Activated CD8-positive, alpha-beta memory T cell treated with anti-CD3 and anti-CD28 coated beads, Interleukin-2, amount 10 ng/mL, durations not matched to agents 7 days and 5 days (primary cell): Measurements from ENCODE around the gene GPR35. TPM values are rescaled to one million over a fixed set of nuclear protein-coding genes. Genes with fewer than 3 reads are reported as not detected.

Experiments
- ATAC-seq: fragments of 150-1000 bp; cut with Tn5 transposase; one replicate; pipeline ENCODE4 v1.10.0; 2021; ENCODE audit warnings: moderate library complexity
- CTCF ChIA-PET: fragments of 350-600 bp; sonication (Branson Sonifier 250); formaldehyde crosslinking; loops from one replicate; lab custom pipeline; 2021; ENCODE audit warnings: antibody characterized with exemption; lab: Charles Lee
- DNase-seq: peaks from one replicate; pipeline ENCODE4 v3.0.0-alpha.2; 2020
- H3K27ac Mint-ChIP-seq: one replicate; pipeline ENCODE4 v1.8.0; 2021; ENCODE audit warnings: mild to moderate bottlenecking, mixed read lengths
- H3K27me3 Mint-ChIP-seq: one replicate; pipeline ENCODE4 v1.8.0; 2021; ENCODE audit warnings: mixed read lengths
- H3K36me3 Mint-ChIP-seq: one replicate; pipeline ENCODE4 v1.8.0; 2021; ENCODE audit warnings: mild to moderate bottlenecking, mixed read lengths
- H3K4me1 Mint-ChIP-seq: one replicate; pipeline ENCODE4 v1.8.0; 2021; ENCODE audit warnings: mixed read lengths
- H3K4me3 Mint-ChIP-seq: one replicate; pipeline ENCODE4 v1.8.0; 2021; ENCODE audit warnings: mild to moderate bottlenecking, moderate library complexity, mixed read lengths
- H3K9me3 Mint-ChIP-seq: one replicate; pipeline ENCODE4 v1.8.0; 2022; ENCODE audit warnings: low read depth, mixed read lengths
- total RNA-seq, 2 experiments: library from RNA; stranded (reverse); gene quantifications; one replicate each; pipeline ENCODE4 v1.2.3, GENCODE V29; 2021

The GPR35 gene
- total RNA-seq, 2 experiments from 2014 or later: 14.4 to 35.4 TPM

DNA sequence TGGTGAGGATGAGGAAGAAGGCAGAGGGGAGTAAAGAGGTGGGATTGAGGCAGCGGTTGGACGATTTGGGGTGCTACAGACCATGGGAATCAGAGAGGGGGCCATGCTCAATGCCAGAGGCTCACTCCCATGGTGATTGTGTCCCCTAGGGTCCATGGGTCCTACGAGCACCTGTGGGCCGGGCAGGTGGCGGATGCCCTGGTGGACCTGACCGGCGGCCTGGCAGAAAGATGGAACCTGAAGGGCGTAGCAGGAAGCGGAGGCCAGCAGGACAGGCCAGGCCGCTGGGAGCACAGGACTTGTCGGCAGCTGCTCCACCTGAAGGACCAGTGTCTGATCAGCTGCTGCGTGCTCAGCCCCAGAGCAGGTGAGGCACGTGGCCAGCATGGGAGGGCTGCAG lies 33.5 kb upstream of the GPR35 start:
- Mint-ChIP-seq H3K36me3 (peaks cover 4% of the 10 kb centered on the region), H3K9me3 (no peaks in the 10 kb centered on the region), H3K27me3 (no peaks in the 10 kb centered on the region), H3K27ac (peak overlapping the region; percentile 13), H3K4me1 (peaks cover 25% of the 10 kb centered on the region), H3K4me3 (no peak overlapping the region)
- no peak for ATAC-seq
- no peak for DNase-seq
- CTCF ChIA-PET: interaction anchor here (1.2 kb wide), 1 partner anchor 78 kb away, joined by 3 read pairs; no protein-coding TSS in a partner anchor

DNA sequence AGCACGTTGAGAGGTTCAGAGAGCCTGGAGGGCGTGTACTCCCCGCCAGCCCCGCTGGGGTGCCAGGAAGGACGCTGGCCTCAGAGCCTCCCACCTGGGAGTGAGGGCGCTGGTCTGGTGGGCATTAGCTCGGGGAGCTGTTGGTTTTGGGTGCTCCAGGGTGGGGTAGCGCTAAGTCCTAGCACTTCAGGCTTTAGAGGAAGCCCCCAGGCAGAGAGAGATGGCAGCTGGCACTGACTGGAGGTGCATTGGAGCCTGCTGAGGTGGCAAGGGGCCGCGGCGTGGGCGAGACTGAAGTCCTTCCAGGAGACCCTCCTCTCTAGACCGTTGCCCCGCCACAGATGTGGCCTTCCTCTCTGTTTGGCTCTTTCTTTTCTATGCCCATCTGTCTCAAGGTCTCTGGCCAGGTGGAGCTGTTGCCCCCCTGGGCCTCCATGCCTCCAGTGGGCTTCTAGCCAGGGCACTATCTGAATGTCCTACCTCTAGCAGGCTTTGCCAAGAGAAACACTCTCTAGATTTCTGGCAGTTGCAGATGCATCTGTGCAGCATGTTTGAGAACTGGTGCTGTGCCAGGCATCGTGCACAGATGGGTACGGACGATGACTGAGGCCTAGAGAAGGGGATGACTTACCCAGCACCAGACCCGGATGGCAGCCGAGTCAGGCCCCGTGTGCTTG lies 32.1 kb upstream of the GPR35 start:
- CTCF ChIA-PET: interaction anchor here (0.9 to 1.5 kb wide), 3 partner anchors 8 to 79 kb away, joined by 3 to 6 read pairs (median 4); no protein-coding TSS in a partner anchor
- H3K9me3 Mint-ChIP-seq: no peaks in the 10 kb centered on the region
- peaks cover 4% of the 10 kb centered on the region for H3K36me3 Mint-ChIP-seq
- H3K27me3 Mint-ChIP-seq: no peaks in the 10 kb centered on the region
- no peak overlapping the region for H3K27ac Mint-ChIP-seq
- H3K4me1 Mint-ChIP-seq: peaks cover 16% of the 10 kb centered on the region
- H3K4me3 Mint-ChIP-seq: no peak overlapping the region
- ATAC-seq (no peak), DNase-seq (no peak)

- no peaks in the 10 kb centered on the region for H3K9me3 Mint-ChIP-seq
- CTCF ChIA-PET: interaction anchor here (0.7 to 1.9 kb wide), 5 partner anchors 9 to 80 kb away, joined by 3 to 6 read pairs (median 4); no protein-coding TSS in a partner anchor
- H3K4me3 Mint-ChIP-seq: no peak overlapping the region
- DNase-seq (no peak), ATAC-seq (no peak)
- no peak overlapping the region for H3K27ac Mint-ChIP-seq
- H3K4me1 Mint-ChIP-seq: peaks cover 8% of the 10 kb centered on the region
- H3K27me3 Mint-ChIP-seq: no peaks in the 10 kb centered on the region
- H3K36me3 Mint-ChIP-seq: peaks cover 4% of the 10 kb centered on the region
Observed at GRCh38 chr2:240593703-240594451, 31.4 kb upstream of the GPR35 start.

DNA sequence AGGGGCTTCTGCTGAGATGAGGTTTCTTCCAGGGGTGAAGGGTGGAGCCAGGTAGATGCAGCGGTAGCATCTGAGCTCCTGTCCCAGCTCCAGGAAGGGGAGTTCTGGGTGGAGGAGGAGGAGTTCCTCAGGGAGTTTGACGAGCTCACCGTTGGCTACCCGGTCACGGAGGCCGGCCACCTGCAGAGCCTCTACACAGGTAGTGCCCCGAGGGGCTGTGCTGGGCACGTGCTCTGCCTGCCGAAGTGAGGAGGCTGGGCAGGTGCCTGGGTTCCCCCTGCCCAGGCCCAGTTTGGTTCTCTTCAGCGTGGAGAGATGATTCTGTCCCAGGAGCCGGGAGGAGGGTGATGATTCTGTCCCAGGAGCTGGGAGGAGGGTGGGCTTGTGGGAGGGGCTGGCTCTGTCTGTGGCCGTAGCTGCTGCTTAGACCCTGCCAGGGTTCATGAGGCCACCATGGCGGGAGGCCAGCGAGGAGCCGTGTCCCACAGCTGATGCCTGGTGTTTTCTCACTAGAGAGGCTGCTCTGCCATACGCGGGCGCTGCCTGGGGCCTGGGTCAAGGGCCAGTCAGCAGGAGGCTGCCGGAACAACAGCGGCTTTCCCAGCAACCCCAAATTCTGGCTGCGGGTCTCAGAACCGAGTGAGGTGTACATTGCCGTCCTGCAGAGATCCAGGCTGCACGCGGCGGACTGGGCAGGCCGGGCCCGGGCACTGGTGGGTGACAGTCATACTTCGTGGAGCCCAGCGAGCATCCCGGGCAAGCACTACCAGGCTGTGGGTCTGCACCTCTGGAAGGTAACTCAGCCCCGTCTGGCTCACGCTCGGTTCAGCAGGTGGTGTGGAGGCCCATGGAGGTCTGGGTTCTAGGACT lies 30.5 kb upstream of the GPR35 start:
- Mint-ChIP-seq H3K9me3 (no peaks in the 10 kb centered on the region), H3K27me3 (no peaks in the 10 kb centered on the region), H3K4me1 (peaks cover 5% of the 10 kb centered on the region), H3K27ac (no peak overlapping the region), H3K4me3 (no peak overlapping the region), H3K36me3 (peaks cover 2% of the 10 kb centered on the region)
- ATAC-seq (no peak), DNase-seq (no peak)
- CTCF ChIA-PET: interaction anchor here (0.7 to 1.9 kb wide), 5 partner anchors 10 to 81 kb away, joined by 3 to 6 read pairs (median 3); partner anchors contain the start of gene GPR35

GRCh38 chr2:240595381-240596079 lies 29.8 kb upstream of the GPR35 start:
- ATAC-seq: peak; percentile 77
- Mint-ChIP-seq H3K27me3 (no peaks in the 10 kb centered on the region), H3K27ac (peak overlapping the region; percentile 60), H3K4me1 (peaks cover 5% of the 10 kb centered on the region), H3K36me3 (peaks cover 2% of the 10 kb centered on the region), H3K9me3 (no peaks in the 10 kb centered on the region), H3K4me3 (no peak overlapping the region)
- CTCF ChIA-PET: interaction anchor here (0.9 to 1.9 kb wide), 4 partner anchors 16 to 108 kb away, joined by 3 to 5 read pairs (median 4); partner anchors contain the start of gene GPR35
- DNase-seq: peak; percentile 78

DNA sequence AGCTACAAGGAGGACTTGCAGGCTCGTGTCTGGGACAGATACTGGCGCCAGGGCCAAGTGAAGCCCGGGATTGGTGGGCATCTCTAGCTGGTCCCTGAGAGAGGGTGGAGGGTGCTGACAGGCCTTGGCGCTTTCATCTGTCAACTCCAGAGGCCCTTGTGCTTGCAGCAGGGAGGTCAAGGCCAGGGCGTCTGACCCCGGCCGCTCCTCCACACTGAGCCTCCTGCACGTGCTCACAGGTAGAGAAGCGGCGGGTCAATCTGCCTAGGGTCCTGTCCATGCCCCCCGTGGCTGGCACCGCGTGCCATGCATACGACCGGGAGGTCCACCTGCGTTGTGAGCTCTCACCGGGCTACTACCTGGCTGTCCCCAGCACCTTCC lies 29.2 kb upstream of the GPR35 start:
- CTCF ChIA-PET: interaction anchor here (0.9 to 1.4 kb wide), 5 partner anchors 10 to 108 kb away, joined by 3 to 4 read pairs (median 3); partner anchors contain the start of gene GPR35
- Mint-ChIP-seq H3K4me1 (peaks cover 5% of the 10 kb centered on the region), H3K27ac (peak overlapping the region; percentile 60), H3K9me3 (no peaks in the 10 kb centered on the region), H3K36me3 (peaks cover 2% of the 10 kb centered on the region), H3K4me3 (no peak overlapping the region), H3K27me3 (no peaks in the 10 kb centered on the region)
- DNase-seq (no peak), ATAC-seq (no peak)

DNA sequence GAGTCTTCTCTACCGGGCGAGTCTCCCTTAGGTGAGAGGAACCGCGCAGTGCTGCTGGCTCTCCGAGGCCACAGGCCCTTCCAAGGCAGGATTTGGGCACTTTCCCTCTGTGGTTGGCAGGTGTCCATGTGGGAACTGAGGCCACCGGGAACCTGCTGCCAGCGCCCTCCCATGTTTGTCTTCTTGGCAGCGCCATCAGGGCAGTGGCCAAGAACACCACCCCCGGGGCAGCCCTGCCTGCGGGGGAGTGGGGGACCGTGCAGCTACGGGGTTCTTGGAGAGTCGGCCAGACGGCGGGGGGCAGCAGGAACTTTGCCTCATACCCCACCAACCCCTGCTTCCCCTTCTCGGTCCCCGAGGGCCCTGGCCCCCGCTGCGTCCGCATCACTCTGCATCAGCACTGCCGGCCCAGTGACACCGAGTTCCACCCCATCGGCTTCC lies 28.8 kb upstream of the GPR35 start:
- peaks cover 2% of the 10 kb centered on the region for H3K36me3 Mint-ChIP-seq
- DNase-seq: no peak
- CTCF ChIA-PET: interaction anchor here (0.9 to 1.4 kb wide), 5 partner anchors 9 to 107 kb away, joined by 3 to 4 read pairs (median 3); partner anchors contain the start of gene GPR35
- H3K4me3 Mint-ChIP-seq: no peak overlapping the region
- no peaks in the 10 kb centered on the region for H3K27me3 Mint-ChIP-seq
- H3K4me1 Mint-ChIP-seq: peaks cover 5% of the 10 kb centered on the region
- no peak overlapping the region for H3K27ac Mint-ChIP-seq
- no peak for ATAC-seq
- H3K9me3 Mint-ChIP-seq: no peaks in the 10 kb centered on the region

GRCh38 chr2:240597054-240597418 lies 28.2 kb upstream of the GPR35 start:
- no peak for ATAC-seq
- H3K36me3 Mint-ChIP-seq: peaks cover 2% of the 10 kb centered on the region
- H3K9me3 Mint-ChIP-seq: no peaks in the 10 kb centered on the region
- no peak overlapping the region for H3K27ac Mint-ChIP-seq
- no peak overlapping the region for H3K4me3 Mint-ChIP-seq
- H3K4me1 Mint-ChIP-seq: peaks cover 5% of the 10 kb centered on the region
- CTCF ChIA-PET: interaction anchor here (1.3 to 1.4 kb wide), 2 partner anchors 9 to 15 kb away, joined by 3 read pairs; no protein-coding TSS in a partner anchor
- no peak for DNase-seq
- H3K27me3 Mint-ChIP-seq: no peaks in the 10 kb centered on the region

DNA sequence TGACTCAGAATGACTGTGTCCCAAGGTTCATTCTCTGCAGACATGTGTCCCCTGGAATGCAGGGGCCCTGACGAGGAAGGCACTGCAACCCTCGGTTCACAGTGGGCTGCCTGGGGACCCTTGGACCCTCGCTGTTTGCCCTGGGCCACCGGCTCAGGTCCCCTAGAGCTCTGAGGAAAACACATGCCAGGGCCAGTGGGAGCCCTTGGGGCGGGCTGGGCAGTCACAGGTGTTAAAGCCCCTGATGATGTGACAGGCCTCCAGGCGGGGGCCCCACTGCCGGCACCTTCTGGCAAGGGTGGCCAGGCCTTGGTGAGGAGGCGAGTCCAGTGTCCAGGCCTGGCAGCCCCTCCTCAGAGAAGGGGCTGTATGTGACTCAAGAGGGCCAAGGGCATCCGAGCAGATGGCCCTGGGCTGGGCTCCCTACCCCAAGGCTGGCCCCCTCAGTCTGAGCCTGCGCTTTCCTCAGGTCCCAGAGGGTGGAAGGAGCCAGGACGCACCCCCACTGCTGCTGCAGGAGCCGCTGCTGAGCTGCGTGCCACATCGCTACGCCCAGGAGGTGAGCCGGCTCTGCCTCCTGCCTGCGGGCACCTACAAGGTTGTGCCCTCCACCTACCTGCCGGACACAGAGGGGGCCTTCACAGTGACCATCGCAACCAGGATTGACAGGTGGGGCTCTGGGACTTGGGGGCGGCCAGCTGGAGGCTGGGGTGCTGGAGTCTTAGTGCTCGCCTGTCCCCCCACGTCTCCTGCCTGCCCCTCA lies 27.7 kb upstream of the GPR35 start:
- Mint-ChIP-seq H3K36me3 (peaks cover under 1% of the 10 kb centered on the region), H3K27ac (no peak overlapping the region), H3K4me3 (no peak overlapping the region), H3K27me3 (no peaks in the 10 kb centered on the region), H3K9me3 (no peaks in the 10 kb centered on the region), H3K4me1 (peaks cover 5% of the 10 kb centered on the region)
- ATAC-seq: no peak
- CTCF ChIA-PET: interaction anchor here (1.3 to 1.4 kb wide), 2 partner anchors 8 to 14 kb away, joined by 3 read pairs; no protein-coding TSS in a partner anchor
- no peak for DNase-seq

DNA sequence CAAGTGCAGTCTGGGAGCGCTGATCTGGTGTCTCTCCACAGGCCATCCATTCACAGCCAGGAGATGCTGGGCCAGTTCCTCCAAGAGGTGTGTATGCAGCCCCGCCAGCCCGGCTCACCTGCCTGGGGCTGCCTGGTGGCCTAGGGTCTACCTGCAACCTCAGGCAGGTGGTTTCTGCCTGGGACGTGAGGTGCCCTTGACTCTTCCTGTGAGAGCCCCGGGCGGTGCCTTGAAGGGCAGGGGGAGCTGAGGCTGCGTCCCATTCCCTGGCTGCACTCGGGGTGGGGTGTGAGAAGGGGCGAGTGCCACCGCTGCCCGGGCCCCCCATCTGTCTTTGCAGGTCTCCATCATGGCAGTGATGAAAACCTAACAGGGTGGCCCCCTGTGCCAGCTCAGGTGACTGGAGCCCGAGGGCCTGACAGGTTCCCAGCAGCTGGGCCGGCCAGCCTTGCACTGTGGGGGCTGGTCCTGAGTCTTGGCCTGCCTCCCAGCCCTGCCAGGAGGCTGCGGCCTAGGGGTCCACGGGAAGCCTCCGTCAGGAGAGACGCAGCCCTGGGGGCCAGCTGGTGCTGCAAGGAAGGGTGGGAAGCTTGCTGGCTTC lies 26.9 kb upstream of the GPR35 start:
- no peaks in the 10 kb centered on the region for H3K9me3 Mint-ChIP-seq
- ATAC-seq: no peak
- no peaks in the 10 kb centered on the region for H3K36me3 Mint-ChIP-seq
- DNase-seq: no peak
- H3K4me1 Mint-ChIP-seq: peaks cover 5% of the 10 kb centered on the region
- CTCF ChIA-PET: interaction anchor here (1.1 to 1.3 kb wide), 2 partner anchors 11 to 12 kb away, joined by 3 to 4 read pairs; partner anchors contain the start of gene CAPN10
- H3K4me3 Mint-ChIP-seq: no peak overlapping the region
- no peak overlapping the region for H3K27ac Mint-ChIP-seq
- H3K27me3 Mint-ChIP-seq: no peaks in the 10 kb centered on the region

DNA sequence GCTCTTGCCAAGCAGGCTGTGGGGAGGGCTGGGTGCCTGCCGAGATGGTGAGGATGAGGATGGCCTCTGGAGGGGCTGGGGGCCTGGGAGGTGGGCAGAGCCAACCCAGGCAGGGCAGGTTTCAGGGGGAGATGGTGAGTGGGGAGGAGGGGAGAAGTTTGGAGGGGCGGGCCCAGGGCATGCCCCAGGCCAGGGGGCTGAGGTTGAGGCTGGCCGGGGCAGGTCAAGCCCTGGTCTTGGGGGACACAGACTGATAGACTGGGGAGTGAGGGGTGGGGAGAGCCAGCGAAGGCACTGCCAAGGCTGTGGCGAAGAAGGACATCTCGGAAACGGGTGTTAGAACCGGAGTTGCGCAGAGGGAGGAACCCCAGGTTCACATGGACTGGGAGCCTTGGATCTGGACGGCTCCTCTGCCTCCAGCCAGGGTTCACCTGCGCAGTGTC lies 26.1 kb upstream of the GPR35 start:
- no peaks in the 10 kb centered on the region for H3K36me3 Mint-ChIP-seq
- CTCF ChIA-PET: interaction anchor here (1.1 to 1.3 kb wide), 2 partner anchors 10 to 13 kb away, joined by 3 to 4 read pairs; partner anchors contain the start of gene CAPN10

More for the DNA sequence above, 26.1 kb upstream of the GPR35 start:
- ATAC-seq (no peak), DNase-seq (no peak)
- Mint-ChIP-seq H3K9me3 (no peaks in the 10 kb centered on the region), H3K27ac (peak overlapping the region; percentile 43), H3K4me3 (no peak overlapping the region), H3K27me3 (no peaks in the 10 kb centered on the region), H3K4me1 (peaks cover 5% of the 10 kb centered on the region)
